WTC11 (cell line): Measurements from ENCODE around the gene LRRC49. TPM values are rescaled to one million over a fixed set of nuclear protein-coding genes. Genes with fewer than 3 reads are reported as not detected.

ENCODE experiments used
- ATAC-seq: fragments of 200-7000 bp; cut with Tn5 transposase; 2 replicates; pipeline ENCODE4 v1.10.0; 2021; ENCODE audit warnings: mild to moderate bottlenecking, moderate library complexity
- CTCF ChIA-PET: fragments of 300-600 bp; sonication (Branson Sonifier 250); formaldehyde crosslinking; loops from one replicate; lab custom pipeline; 2021; ENCODE audit warnings: antibody characterized with exemption; lab: Charles Lee
- POLR2A ChIA-PET: fragments of 350-600 bp; sonication (Branson Sonifier 250); formaldehyde crosslinking; loops from one replicate; lab custom pipeline; 2021; ENCODE audit warnings: antibody characterized with exemption; lab: Charles Lee
- DNase-seq: peaks from one replicate; pipeline ENCODE4 v3.0.0; 2021; ENCODE audit warnings: low spot score
- H3K27ac Mint-ChIP-seq: 2 replicates; pipeline ENCODE4 v1.8.0; 2021; ENCODE audit warnings: mixed read lengths
- H3K27me3 Mint-ChIP-seq: 2 replicates; pipeline ENCODE4 v1.8.0; 2021; ENCODE audit warnings: low read depth, mild to moderate bottlenecking, moderate library complexity, mixed read lengths
- H3K36me3 Mint-ChIP-seq: 2 replicates; pipeline ENCODE4 v1.8.0; 2021; ENCODE audit warnings: mixed read lengths
- H3K4me1 Mint-ChIP-seq: 2 replicates; pipeline ENCODE4 v1.8.0; 2022; ENCODE audit warnings: mixed read lengths
- H3K4me3 Mint-ChIP-seq: 2 replicates; pipeline ENCODE4 v1.8.0; 2021; ENCODE audit warnings: mild to moderate bottlenecking, moderate library complexity, mixed read lengths
- H3K9me3 Mint-ChIP-seq: 2 replicates; pipeline ENCODE4 v1.8.0; 2021; ENCODE audit warnings: mixed read lengths
- CDX4 ChIP-seq: fragments of 250-450 bp; sonication (Bioruptor Pico); IDR thresholded peaks from 2 replicates; pipeline ENCODE4 v1.9.0; 2021; ENCODE audit warnings: moderate library complexity, mild to moderate bottlenecking, inconsistent platforms, borderline replicate concordance
- CREM ChIP-seq: sonication (generic); formaldehyde crosslinking; IDR thresholded peaks from 2 replicates; pipeline ENCODE4 v1.8.1; 2022; ENCODE audit warnings: mild to moderate bottlenecking, missing genetic modification reagents, moderate library complexity
- E2F5 ChIP-seq: sonication (generic); formaldehyde crosslinking; IDR thresholded peaks from 2 replicates; pipeline ENCODE4 v1.8.1; 2022; ENCODE audit warnings: mild to moderate bottlenecking, moderate library complexity, missing genetic modification reagents
- ETV6 ChIP-seq: sonication (generic); formaldehyde crosslinking; IDR thresholded peaks from 2 replicates; pipeline ENCODE4 v1.8.1; 2022; ENCODE audit warnings: mild to moderate bottlenecking, missing genetic modification reagents
- FOXP4 ChIP-seq: sonication (generic); formaldehyde crosslinking; IDR thresholded peaks from 2 replicates; pipeline ENCODE4 v1.8.0; 2022; ENCODE audit warnings: mild to moderate bottlenecking, missing genetic modification reagents
- JUN ChIP-seq: sonication (generic); formaldehyde crosslinking; IDR thresholded peaks from 2 replicates; pipeline ENCODE4 v1.8.0; 2023; ENCODE audit warnings: mild to moderate bottlenecking, missing genetic modification reagents
- MXD4 ChIP-seq: fragments of 250-450 bp; sonication (Bioruptor Pico); IDR thresholded peaks from 2 replicates; pipeline ENCODE4 v1.8.0; 2021; ENCODE audit warnings: mild to moderate bottlenecking, moderate library complexity, borderline replicate concordance
- NFYB ChIP-seq: sonication (generic); formaldehyde crosslinking; conservative IDR thresholded peaks from 2 replicates; pipeline ENCODE4 v1.8.0; 2022; ENCODE audit warnings: low read depth, missing genetic modification reagents
- STAT6 ChIP-seq: sonication (generic); formaldehyde crosslinking; conservative IDR thresholded peaks from 2 replicates; pipeline ENCODE4 v1.8.1; 2023; ENCODE audit warnings: mild to moderate bottlenecking, low read depth, missing genetic modification reagents, moderate library complexity
- USF1 ChIP-seq: sonication (generic); formaldehyde crosslinking; IDR thresholded peaks from 2 replicates; pipeline ENCODE4 v1.8.0; 2022; ENCODE audit warnings: mild to moderate bottlenecking, missing genetic modification reagents
- ZBTB43 ChIP-seq: sonication (generic); formaldehyde crosslinking; IDR thresholded peaks from 2 replicates; pipeline ENCODE4 v1.8.1; 2023; ENCODE audit warnings: mild to moderate bottlenecking, missing genetic modification reagents
- ZNF121 ChIP-seq: sonication (generic); formaldehyde crosslinking; IDR thresholded peaks from 2 replicates; pipeline ENCODE4 v1.8.0; 2023; ENCODE audit warnings: missing genetic modification reagents
- ZNF219 ChIP-seq: sonication (generic); formaldehyde crosslinking; IDR thresholded peaks from 2 replicates; pipeline ENCODE4 v1.8.0; 2023; ENCODE audit warnings: missing genetic modification reagents, mild to moderate bottlenecking, borderline replicate concordance
- ZNF263 ChIP-seq: sonication (generic); formaldehyde crosslinking; IDR thresholded peaks from 2 replicates; pipeline ENCODE4 v1.8.1; 2022; ENCODE audit warnings: low read depth, mild to moderate bottlenecking, moderate library complexity, missing genetic modification reagents
- ZNF317 ChIP-seq: sonication (generic); formaldehyde crosslinking; IDR thresholded peaks from 2 replicates; pipeline ENCODE4 v1.8.1; 2023; ENCODE audit warnings: low read depth, mild to moderate bottlenecking, moderate library complexity, missing genetic modification reagents, borderline replicate concordance
- ZNF532 ChIP-seq: fragments of 250-450 bp; sonication (Bioruptor Pico); IDR thresholded peaks from 2 replicates; pipeline ENCODE4 v1.9.0; 2021; ENCODE audit warnings: mild to moderate bottlenecking, borderline replicate concordance
- ZNF671 ChIP-seq: fragments of 250-450 bp; sonication (Bioruptor Pico); IDR thresholded peaks from 2 replicates; pipeline ENCODE4 v1.8.0; 2021; ENCODE audit warnings: mild to moderate bottlenecking
- total RNA-seq: library from RNA; stranded (reverse); gene quantifications from 3 replicates; pipeline ENCODE4 v1.2.3, GENCODE V29; 2021

Gene LRRC49
- total RNA-seq, 1 experiment from 2014 or later = 6.9 TPM

GRCh38 chr15:70956201-70956995 is 63.8 kb downstream of the LRRC49 start:
- no peaks in the 10 kb centered on the region for H3K27me3 Mint-ChIP-seq
- no peak for ATAC-seq
- CTCF ChIA-PET = no interaction called here

GRCh38 chr15:70962084-70962483 is 69.5 kb downstream of the LRRC49 start:
- no peak for TF ChIP-seq E2F5 (CRISPR knock-in tag)
- TF ChIP-seq JUN = no peak
- no peak for TF ChIP-seq USF1 (CRISPR knock-in tag)
- no peak for TF ChIP-seq ZNF671 (CRISPR knock-in tag)
- no peak for TF ChIP-seq FOXP4 (CRISPR knock-in tag)
- TF ChIP-seq ZNF317 (CRISPR knock-in tag) = no peak
- no peak for TF ChIP-seq ETV6 (CRISPR knock-in tag)
- no peak for TF ChIP-seq ZNF219
- no peak for TF ChIP-seq NFYB (CRISPR knock-in tag)
- Mint-ChIP-seq H3K4me1 (no peaks in the 10 kb centered on the region), H3K9me3 (peaks cover 16% of the 10 kb centered on the region), H3K27ac (no peak overlapping the region), H3K27me3 (no peaks in the 10 kb centered on the region), H3K4me3 (no peak overlapping the region), H3K36me3 (0 out of 2 replicates have a peak, but pooled peaks cover 3% of the 10 kb centered on the region)
- POLR2A ChIA-PET = no interaction called here
- ATAC-seq (no peak), DNase-seq (no peak)
- CTCF ChIA-PET = no interaction called here

More at GRCh38 chr15:70956201-70956995, 63.8 kb downstream of the LRRC49 start:
- Mint-ChIP-seq H3K4me3 (no peak overlapping the region), H3K36me3 (0 out of 2 replicates have a peak, but pooled peaks cover 1% of the 10 kb centered on the region), H3K9me3 (peaks cover 20% of the 10 kb centered on the region), H3K4me1 (no peaks in the 10 kb centered on the region), H3K27ac (no peak overlapping the region)
- POLR2A ChIA-PET = no interaction called here
- TF ChIP-seq CREM (CRISPR knock-in tag) (no peak), ZNF263 (CRISPR knock-in tag) (no peak), ETV6 (CRISPR knock-in tag) (no peak), ZBTB43 (CRISPR knock-in tag) (no peak), NFYB (CRISPR knock-in tag) (no peak)
- no peak for DNase-seq

GRCh38 chr15:70963199-70963598 is 70.6 kb downstream of the LRRC49 start:
- H3K9me3 Mint-ChIP-seq = peaks cover 16% of the 10 kb centered on the region
- POLR2A ChIA-PET = no interaction called here
- TF ChIP-seq ZNF121 (no peak), MXD4 (CRISPR knock-in tag) (no peak), CDX4 (CRISPR knock-in tag) (no peak), ZNF532 (CRISPR knock-in tag) (no peak), STAT6 (no peak)

More at GRCh38 chr15:70963199-70963598, 70.6 kb downstream of the LRRC49 start:
- DNase-seq = no peak
- H3K27ac Mint-ChIP-seq = no peak overlapping the region
- H3K4me1 Mint-ChIP-seq = no peaks in the 10 kb centered on the region
- no peak for ATAC-seq
- 0 out of 2 replicates have a peak, but pooled peaks cover 3% of the 10 kb centered on the region for H3K36me3 Mint-ChIP-seq
- no peaks in the 10 kb centered on the region for H3K27me3 Mint-ChIP-seq
- CTCF ChIA-PET = interaction anchor here (0.7 to 1.3 kb wide), 2 partner anchors 48 to 478 kb away, joined by 3 to 4 read pairs; no protein-coding TSS in a partner anchor
- no peak overlapping the region for H3K4me3 Mint-ChIP-seq
